SJSA1 (cell line): ENCODE data around the gene SIX2. TPM values are rescaled to one million over a fixed set of nuclear protein-coding genes. Genes with fewer than 3 reads are reported as not detected.

Experiments used
- DNase-seq, 2 experiments: peaks; one replicate each; pipeline ENCODE4 v3.0.0-alpha.2; 2015 to 2020; ENCODE audit warnings: low spot score in 2 of 2, low read depth in 1 of 2
- H3K27ac ChIP-seq: fragments of 250-450 bp; sonication (Bioruptor Pico); 2 replicates; pipeline ENCODE4 v1.5.1; 2020; ENCODE audit warnings: mild to moderate bottlenecking, moderate library complexity
- H3K27me3 ChIP-seq: fragments of 250-450 bp; sonication (Bioruptor Pico); replicated peaks from 2 replicates; pipeline ENCODE4 v1.5.1; 2020; ENCODE audit warnings: mild to moderate bottlenecking, moderate library complexity
- H3K36me3 ChIP-seq: fragments of 250-450 bp; sonication (Bioruptor Pico); 2 replicates; pipeline ENCODE4 v1.5.1; 2020; ENCODE audit warnings: mild to moderate bottlenecking
- H3K4me1 ChIP-seq: fragments of 250-450 bp; sonication (Bioruptor Pico); replicated peaks from 2 replicates; pipeline ENCODE4 v1.6.1; 2021; ENCODE audit warnings: mild to moderate bottlenecking
- H3K4me3 ChIP-seq: fragments of 250-450 bp; sonication (Bioruptor Pico); 2 replicates; pipeline ENCODE4 v1.5.1; 2020; ENCODE audit warnings: mild to moderate bottlenecking
- H3K9me3 ChIP-seq: fragments of 250-450 bp; sonication (Bioruptor Pico); replicated peaks from 2 replicates; pipeline ENCODE4 v1.5.1; 2020; ENCODE audit warnings: mild to moderate bottlenecking
- total RNA-seq: library from RNA; depleted of rRNA; stranded (reverse); fragments of >200 nt; shearing (Covaris generic); gene quantifications from 2 replicates; pipeline ENCODE4 v1.2.3, GENCODE V29; 2014

The SIX2 gene
- total RNA-seq, 1 experiment from 2014 or later: 3.6 TPM

GRCh38 chr2:45033302-45033701, 24.1 kb upstream of the SIX2 start:
- H3K27me3 ChIP-seq: no peaks in the 10 kb centered on the region
- no peak overlapping the region for H3K4me3 ChIP-seq
- H3K27ac ChIP-seq: no peak overlapping the region
- no peaks in the 10 kb centered on the region for H3K36me3 ChIP-seq
- no peak for DNase-seq
- H3K4me1 ChIP-seq: no peaks in the 10 kb centered on the region
- H3K9me3 ChIP-seq: no peaks in the 10 kb centered on the region

GRCh38 chr2:45031028-45031427, 21.8 kb upstream of the SIX2 start:
- no peaks in the 10 kb centered on the region for H3K9me3 ChIP-seq
- H3K4me1 ChIP-seq: no peaks in the 10 kb centered on the region
- no peak overlapping the region for H3K4me3 ChIP-seq
- no peak overlapping the region for H3K27ac ChIP-seq
- DNase-seq: no peak
- no peaks in the 10 kb centered on the region for H3K27me3 ChIP-seq
- H3K36me3 ChIP-seq: no peaks in the 10 kb centered on the region

- Histone ChIP-seq H3K36me3 (no peaks in the 10 kb centered on the region), H3K4me3 (no peak overlapping the region), H3K27ac (no peak overlapping the region), H3K4me1 (peaks cover under 1% of the 10 kb centered on the region), H3K9me3 (no peaks in the 10 kb centered on the region), H3K27me3 (no peaks in the 10 kb centered on the region)
- no peak for DNase-seq
Observed at GRCh38 chr2:45030553-45030952, 21.3 kb upstream of the SIX2 start.

- Histone ChIP-seq H3K27ac (no peak overlapping the region), H3K27me3 (no peaks in the 10 kb centered on the region), H3K36me3 (no peaks in the 10 kb centered on the region), H3K4me3 (no peak overlapping the region), H3K4me1 (peaks cover 10% of the 10 kb centered on the region), H3K9me3 (no peaks in the 10 kb centered on the region)
- DNase-seq: no peak
Observed at GRCh38 chr2:45029215-45029614, 20.0 kb upstream of the SIX2 start.

- no peak for DNase-seq
- no peak overlapping the region for H3K4me3 ChIP-seq
Observed at GRCh38 chr2:45028276-45028675, 19.0 kb upstream of the SIX2 start.

GRCh38 chr2:45026924-45027450, 17.7 kb upstream of the SIX2 start:
- Histone ChIP-seq H3K27me3 (no peaks in the 10 kb centered on the region), H3K36me3 (no peaks in the 10 kb centered on the region)
- no peak for DNase-seq

More at GRCh38 chr2:45028276-45028675, 19.0 kb upstream of the SIX2 start:
- Histone ChIP-seq H3K27ac (no peak overlapping the region), H3K4me1 (peaks cover 10% of the 10 kb centered on the region), H3K27me3 (no peaks in the 10 kb centered on the region), H3K36me3 (no peaks in the 10 kb centered on the region), H3K9me3 (no peaks in the 10 kb centered on the region)

GRCh38 chr2:45024600-45025291, 15.5 kb upstream of the SIX2 start:
- DNase-seq: peak; percentile 91 to 96
- Histone ChIP-seq H3K27me3 (no peaks in the 10 kb centered on the region), H3K27ac (peak overlapping the region; percentile 22), H3K4me3 (no peak overlapping the region), H3K9me3 (no peaks in the 10 kb centered on the region), H3K36me3 (no peaks in the 10 kb centered on the region), H3K4me1 (peaks cover 10% of the 10 kb centered on the region)

More at GRCh38 chr2:45026924-45027450, 17.7 kb upstream of the SIX2 start:
- Histone ChIP-seq H3K4me3 (no peak overlapping the region), H3K9me3 (no peaks in the 10 kb centered on the region), H3K4me1 (peaks cover 10% of the 10 kb centered on the region), H3K27ac (no peak overlapping the region)

GRCh38 chr2:45024097-45024496, 14.8 kb upstream of the SIX2 start:
- Histone ChIP-seq H3K4me1 (peaks cover 10% of the 10 kb centered on the region), H3K36me3 (no peaks in the 10 kb centered on the region), H3K9me3 (no peaks in the 10 kb centered on the region), H3K27ac (no peak overlapping the region), H3K4me3 (no peak overlapping the region), H3K27me3 (no peaks in the 10 kb centered on the region)
- DNase-seq: no peak

GRCh38 chr2:45020439-45020838, 11.2 kb upstream of the SIX2 start:
- no peak overlapping the region for H3K4me3 ChIP-seq
- H3K9me3 ChIP-seq: no peaks in the 10 kb centered on the region
- no peaks in the 10 kb centered on the region for H3K36me3 ChIP-seq
- no peaks in the 10 kb centered on the region for H3K27me3 ChIP-seq
- no peak for DNase-seq
- no peak overlapping the region for H3K27ac ChIP-seq
- peaks cover 9% of the 10 kb centered on the region for H3K4me1 ChIP-seq

GRCh38 chr2:45018023-45018422, 8.8 kb upstream of the SIX2 start:
- H3K27ac ChIP-seq: no peak overlapping the region
- no peak for DNase-seq
- no peak overlapping the region for H3K4me3 ChIP-seq
- H3K9me3 ChIP-seq: no peaks in the 10 kb centered on the region
- no peaks in the 10 kb centered on the region for H3K36me3 ChIP-seq
- H3K27me3 ChIP-seq: no peaks in the 10 kb centered on the region
- peaks cover 7% of the 10 kb centered on the region; the same call in 1 of the 2 replicates for H3K4me1 ChIP-seq

- Histone ChIP-seq H3K4me3 (no peak overlapping the region), H3K27me3 (no peaks in the 10 kb centered on the region), H3K4me1 (peaks cover 23% of the 10 kb centered on the region), H3K27ac (no peak overlapping the region), H3K36me3 (no peaks in the 10 kb centered on the region), H3K9me3 (no peaks in the 10 kb centered on the region)
- no peak for DNase-seq
Observed at GRCh38 chr2:45014831-45015230, 5.6 kb upstream of the SIX2 start.

GRCh38 chr2:45014016-45014702, 4.9 kb upstream of the SIX2 start:
- no peaks in the 10 kb centered on the region for H3K27me3 ChIP-seq
- no peak overlapping the region for H3K27ac ChIP-seq

GRCh38 chr2:45013229-45014015, 4.2 kb upstream of the SIX2 start:
- DNase-seq: no peak
- Histone ChIP-seq H3K4me3 (peak overlapping the region; percentile 27), H3K27me3 (no peaks in the 10 kb centered on the region), H3K36me3 (no peaks in the 10 kb centered on the region), H3K27ac (no peak overlapping the region), H3K4me1 (peaks cover 32% of the 10 kb centered on the region), H3K9me3 (peaks cover 4% of the 10 kb centered on the region; the same call in 1 of the 2 replicates)

More at GRCh38 chr2:45014016-45014702, 4.9 kb upstream of the SIX2 start:
- H3K36me3 ChIP-seq: no peaks in the 10 kb centered on the region
- peaks cover 24% of the 10 kb centered on the region for H3K4me1 ChIP-seq
- H3K9me3 ChIP-seq: no peaks in the 10 kb centered on the region
- no peak for DNase-seq
- peak overlapping the region; percentile 27 for H3K4me3 ChIP-seq
